ENCODE results near the gene IL17RE. TPM values are rescaled to one million over a fixed set of nuclear protein-coding genes. Genes with fewer than 3 reads are reported as not detected.
A peak's percentile ranks its signal among the peaks of the same experiment; 100 is the strongest.
"Not testable (repeated sequence)": the region's sequence is repeated elsewhere in the genome, so short reads cannot be mapped to it uniquely, and the experiment has no call there.

IL17RE gene, protein sequence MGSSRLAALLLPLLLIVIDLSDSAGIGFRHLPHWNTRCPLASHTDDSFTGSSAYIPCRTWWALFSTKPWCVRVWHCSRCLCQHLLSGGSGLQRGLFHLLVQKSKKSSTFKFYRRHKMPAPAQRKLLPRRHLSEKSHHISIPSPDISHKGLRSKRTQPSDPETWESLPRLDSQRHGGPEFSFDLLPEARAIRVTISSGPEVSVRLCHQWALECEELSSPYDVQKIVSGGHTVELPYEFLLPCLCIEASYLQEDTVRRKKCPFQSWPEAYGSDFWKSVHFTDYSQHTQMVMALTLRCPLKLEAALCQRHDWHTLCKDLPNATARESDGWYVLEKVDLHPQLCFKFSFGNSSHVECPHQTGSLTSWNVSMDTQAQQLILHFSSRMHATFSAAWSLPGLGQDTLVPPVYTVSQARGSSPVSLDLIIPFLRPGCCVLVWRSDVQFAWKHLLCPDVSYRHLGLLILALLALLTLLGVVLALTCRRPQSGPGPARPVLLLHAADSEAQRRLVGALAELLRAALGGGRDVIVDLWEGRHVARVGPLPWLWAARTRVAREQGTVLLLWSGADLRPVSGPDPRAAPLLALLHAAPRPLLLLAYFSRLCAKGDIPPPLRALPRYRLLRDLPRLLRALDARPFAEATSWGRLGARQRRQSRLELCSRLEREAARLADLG
- 1 to 10 TPM; 3.7 to 8.1 (median 6.7) TPM for total RNA-seq

DNA sequence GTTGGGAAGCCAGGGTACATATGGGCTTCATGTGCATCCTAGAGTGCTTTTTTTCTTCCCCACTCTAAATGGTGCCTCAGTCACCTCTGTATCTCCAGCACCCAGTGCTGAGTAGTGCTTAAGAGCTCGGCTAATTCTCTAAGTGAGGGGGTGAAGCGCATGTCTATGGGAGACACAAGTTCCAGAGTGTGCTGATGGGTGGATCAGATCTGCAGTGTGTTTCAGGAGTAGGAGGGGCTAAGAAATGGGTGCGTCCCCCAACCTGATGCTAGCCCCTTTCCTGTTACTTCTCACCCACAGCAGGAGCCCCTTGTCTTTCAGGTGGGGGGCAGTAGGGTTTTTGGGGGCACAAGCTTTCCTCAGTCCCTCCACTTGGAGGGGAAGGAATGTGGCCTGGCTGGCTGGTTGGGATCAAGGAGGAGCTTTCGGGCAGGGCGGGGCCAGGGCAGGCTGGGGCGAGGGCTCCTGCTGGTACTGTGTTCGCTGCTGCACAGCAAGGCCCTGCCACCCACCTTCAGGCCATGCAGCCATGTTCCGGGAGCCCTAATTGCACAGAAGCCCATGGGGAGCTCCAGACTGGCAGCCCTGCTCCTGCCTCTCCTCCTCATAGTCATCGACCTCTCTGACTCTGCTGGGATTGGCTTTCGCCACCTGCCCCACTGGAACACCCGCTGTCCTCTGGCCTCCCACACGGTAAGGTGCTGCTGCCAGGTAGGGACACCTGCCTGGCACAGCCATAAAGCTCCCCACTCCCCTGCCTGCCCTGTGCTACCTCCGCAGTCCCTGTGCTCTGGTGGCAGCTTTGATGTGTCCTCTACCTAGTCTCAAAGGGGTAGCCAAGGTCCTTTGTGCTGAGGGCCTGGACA is at the start of gene IL17RE:
Gene IL17RE (plus strand): TSS at position 477 of the 866 bp plus-strand sequence. CDS start 85 bp downstream, at position 562.
- no peaks in the 10 kb centered on the region for H3K9me3 ChIP-seq
- no peaks in the 10 kb centered on the region for H3K27me3 ChIP-seq
- peak in 1 of 2 donors; percentile 58 for TF ChIP-seq POLR2A (IDR thresholded peaks at IDR 0.05)
- TF ChIP-seq, protein P1, sequence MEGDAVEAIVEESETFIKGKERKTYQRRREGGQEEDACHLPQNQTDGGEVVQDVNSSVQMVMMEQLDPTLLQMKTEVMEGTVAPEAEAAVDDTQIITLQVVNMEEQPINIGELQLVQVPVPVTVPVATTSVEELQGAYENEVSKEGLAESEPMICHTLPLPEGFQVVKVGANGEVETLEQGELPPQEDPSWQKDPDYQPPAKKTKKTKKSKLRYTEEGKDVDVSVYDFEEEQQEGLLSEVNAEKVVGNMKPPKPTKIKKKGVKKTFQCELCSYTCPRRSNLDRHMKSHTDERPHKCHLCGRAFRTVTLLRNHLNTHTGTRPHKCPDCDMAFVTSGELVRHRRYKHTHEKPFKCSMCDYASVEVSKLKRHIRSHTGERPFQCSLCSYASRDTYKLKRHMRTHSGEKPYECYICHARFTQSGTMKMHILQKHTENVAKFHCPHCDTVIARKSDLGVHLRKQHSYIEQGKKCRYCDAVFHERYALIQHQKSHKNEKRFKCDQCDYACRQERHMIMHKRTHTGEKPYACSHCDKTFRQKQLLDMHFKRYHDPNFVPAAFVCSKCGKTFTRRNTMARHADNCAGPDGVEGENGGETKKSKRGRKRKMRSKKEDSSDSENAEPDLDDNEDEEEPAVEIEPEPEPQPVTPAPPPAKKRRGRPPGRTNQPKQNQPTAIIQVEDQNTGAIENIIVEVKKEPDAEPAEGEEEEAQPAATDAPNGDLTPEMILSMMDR (IDR thresholded peaks at IDR 0.05), result no peak
- H3K4me3 ChIP-seq (replicated peaks in 1 of 3), result peak within 1 kb of the TSS; percentile 26 to 52 (median 39)
- intact Hi-C loops (cut with DNase I), result no loop called here
- peaks cover 16 to 21% of the 10 kb centered on the region in 2 donors for H3K4me1 ChIP-seq
- DNase-seq, result peak; percentile 69 to 77
- 14 to 37% methylated on average over 8 of the region's 13 CpGs for WGBS, 2 donors
- H3K36me3 ChIP-seq, result no peaks in the 10 kb centered on the region
- H3K27ac ChIP-seq, result peak within 1 kb of the TSS; percentile 40 to 68 (median 50)

DNA sequence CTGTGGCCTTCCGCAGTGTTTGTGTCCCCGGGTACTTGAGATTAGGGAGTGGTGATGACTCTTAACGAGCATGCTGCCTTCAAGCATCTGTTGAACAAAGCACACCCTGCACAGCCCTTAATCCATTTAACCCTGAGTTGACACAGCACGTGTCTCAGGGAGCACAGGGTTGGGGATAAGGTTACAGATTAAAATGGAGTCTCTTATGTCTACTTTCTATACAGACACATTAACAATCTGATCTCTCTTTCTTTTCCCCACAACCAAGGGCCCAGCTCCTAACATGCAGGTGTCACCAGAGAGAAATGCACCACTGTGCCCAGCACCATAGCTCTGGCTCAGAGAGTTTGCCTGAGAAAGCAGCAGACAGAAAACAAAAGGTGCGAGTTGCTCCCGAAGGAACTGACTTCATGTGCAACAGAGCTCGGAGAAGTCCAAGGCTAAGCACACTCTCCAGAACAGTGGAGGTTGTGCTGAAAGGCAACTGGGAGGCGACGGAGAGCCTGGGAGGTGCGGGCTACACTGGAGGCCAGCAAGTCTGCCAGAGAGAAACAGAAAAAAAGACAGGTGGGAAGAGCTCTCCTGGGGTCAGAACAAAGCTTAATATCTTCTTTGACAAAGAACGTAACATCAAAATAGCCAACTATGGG is 48.2 kb upstream of the IL17RE start:
- intact Hi-C loops (cut with DNase I), result not testable (repeated sequence)

DNA sequence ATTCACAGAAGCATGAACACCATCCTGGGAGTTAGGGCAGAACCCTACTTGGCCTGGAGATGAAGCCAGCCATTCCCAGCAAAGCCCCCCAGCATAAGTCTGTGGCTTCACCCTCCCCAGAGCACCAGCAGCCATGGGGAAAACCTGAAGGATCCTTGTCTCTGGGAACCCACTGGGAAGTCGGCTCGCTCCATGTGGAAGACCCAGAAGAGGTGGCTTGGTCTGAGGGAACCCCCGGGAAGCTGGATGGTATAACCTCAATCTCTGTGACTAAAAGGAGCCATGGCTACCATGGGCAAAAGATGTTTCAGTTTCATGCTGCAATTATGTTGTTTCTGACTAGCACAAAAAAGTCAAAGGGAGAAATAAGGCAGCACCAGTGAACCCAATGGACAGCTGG is 47.1 kb upstream of the IL17RE start:
- Histone ChIP-seq H3K9me3 (no peaks in the 10 kb centered on the region), H3K36me3 (no peaks in the 10 kb centered on the region), H3K4me3 (replicated peaks in 1 of 3) (no peak overlapping the region), H3K27me3 (no peaks in the 10 kb centered on the region), H3K4me1 (peaks cover 3 to 17% of the 10 kb centered on the region in 2 donors), H3K27ac (no peak overlapping the region)
- intact Hi-C loops (cut with DNase I), result no loop called here
- DNase-seq, result no peak
- TF ChIP-seq, protein P1 (IDR thresholded peaks at IDR 0.05), result no peak
- TF ChIP-seq POLR2A (IDR thresholded peaks at IDR 0.05), result no peak
- WGBS, 2 donors, result 100% methylated on average over 3 of the region's 3 CpGs

More for the DNA sequence above, 48.2 kb upstream of the IL17RE start:
- peaks cover 3 to 17% of the 10 kb centered on the region in 2 donors for H3K4me1 ChIP-seq
- not testable (repeated sequence) for H3K27ac ChIP-seq; H3K27me3 ChIP-seq; H3K9me3 ChIP-seq; H3K36me3 ChIP-seq; H3K4me3 ChIP-seq (replicated peaks in 1 of 3)
- DNase-seq, result peak in 1 of 2 donors; percentile 7
- WGBS, 2 donors, result 38 to 41% methylated on average over 11 of the region's 11 CpGs

DNA sequence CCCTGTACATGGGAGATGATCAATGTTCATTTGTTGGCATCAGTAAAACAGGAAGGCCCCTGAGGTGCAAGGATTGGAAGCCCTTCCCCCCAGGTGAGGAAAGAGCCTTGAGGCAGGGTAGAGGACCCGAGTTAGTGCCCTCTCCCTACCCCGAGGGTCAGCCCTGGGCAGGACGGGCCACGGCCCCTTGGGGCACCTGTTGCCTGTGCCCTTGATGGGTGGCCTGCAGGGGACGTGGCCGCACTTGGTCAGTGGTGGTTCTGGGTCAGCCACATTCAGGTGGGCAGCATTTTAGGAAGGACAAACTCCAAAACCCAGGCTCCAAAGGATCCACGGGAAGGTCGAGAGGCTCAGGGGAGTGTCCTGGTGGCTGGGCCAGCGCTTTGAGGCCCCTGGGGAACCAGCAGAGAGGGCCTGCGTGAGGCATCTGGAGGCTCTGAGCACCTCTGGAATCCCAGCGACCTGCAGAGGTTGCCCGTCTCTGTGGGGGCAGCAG is 43.1 kb upstream of the IL17RE start:
- WGBS, 2 donors, result 85 to 87% methylated on average over 8 to 9 of the region's 12 CpGs
- DNase-seq, result no peak
- TF ChIP-seq, protein P1 (IDR thresholded peaks at IDR 0.05), result no peak
- no peak for TF ChIP-seq POLR2A (IDR thresholded peaks at IDR 0.05)
- Histone ChIP-seq H3K36me3 (no peaks in the 10 kb centered on the region), H3K4me3 (replicated peaks in 1 of 3) (no peak overlapping the region), H3K9me3 (no peaks in the 10 kb centered on the region), H3K4me1 (peaks cover 5 to 13% of the 10 kb centered on the region in 2 donors), H3K27me3 (no peaks in the 10 kb centered on the region), H3K27ac (no peak overlapping the region)
- intact Hi-C loops (cut with DNase I), result no loop called here

DNA sequence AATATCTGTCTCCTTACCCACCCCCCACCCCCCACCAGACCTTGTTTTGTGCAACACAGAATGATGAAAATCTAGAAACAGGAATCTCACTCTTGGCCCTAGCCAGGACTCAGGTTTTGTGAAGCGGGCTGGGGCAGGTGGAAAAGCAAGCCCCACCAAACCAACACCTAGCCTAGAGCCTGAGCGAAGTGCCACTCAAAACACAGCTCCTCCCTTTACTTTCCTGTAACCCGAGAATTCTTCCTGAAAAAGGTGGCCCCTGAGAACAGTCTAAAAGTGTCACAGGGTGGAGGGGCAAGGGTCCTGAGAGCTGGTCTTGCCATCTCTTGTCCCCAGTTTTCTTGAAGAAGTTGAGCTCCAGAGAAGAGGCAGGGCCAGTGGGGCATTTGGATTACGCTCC is 41.4 kb upstream of the IL17RE start:
- Histone ChIP-seq H3K36me3 (no peaks in the 10 kb centered on the region), H3K27me3 (no peaks in the 10 kb centered on the region), H3K4me1 (peaks cover 10 to 18% of the 10 kb centered on the region in 2 donors), H3K4me3 (replicated peaks in 1 of 3) (no peak overlapping the region), H3K27ac (no peak overlapping the region), H3K9me3 (no peaks in the 10 kb centered on the region)
- TF ChIP-seq POLR2A (IDR thresholded peaks at IDR 0.05), result no peak
- TF ChIP-seq, protein P1 (IDR thresholded peaks at IDR 0.05), result no peak
- intact Hi-C loops (cut with DNase I), result no loop called here
- DNase-seq, result no peak
- 95 to 97% methylated on average over 3 to 4 of the region's 4 CpGs for WGBS, 2 donors
